ENCODE results near the gene LGMN. TPM values are rescaled to one million over a fixed set of nuclear protein-coding genes. Genes with fewer than 3 reads are reported as not detected.
"Not testable (repeated sequence)": the region's sequence is repeated elsewhere in the genome, so short reads cannot be mapped to it uniquely, and the experiment has no call there.

The LGMN gene
- total RNA-seq, 1 donor from 2014 or later = 86.2 TPM

DNA sequence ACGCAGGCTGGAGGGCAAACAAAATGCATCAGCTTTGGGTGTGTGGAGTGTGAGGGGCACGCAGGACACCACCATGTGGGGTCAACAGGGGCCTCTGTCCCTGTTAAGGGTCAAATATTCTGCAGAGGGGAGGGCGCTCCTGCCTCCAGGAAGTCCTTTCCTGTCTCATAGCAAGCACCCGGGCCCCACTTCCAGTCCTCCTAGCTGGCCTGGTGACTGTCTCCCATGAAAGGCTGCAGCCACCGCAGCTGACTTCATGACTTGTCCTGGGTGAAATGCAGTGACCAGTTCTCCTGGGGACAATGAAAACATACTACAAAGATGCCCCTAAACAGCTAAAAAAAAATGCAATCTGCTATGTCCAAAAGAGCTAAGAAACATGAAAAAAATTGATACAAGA, 53.6 kb downstream of the LGMN start:
- no peak for DNase-seq

DNA sequence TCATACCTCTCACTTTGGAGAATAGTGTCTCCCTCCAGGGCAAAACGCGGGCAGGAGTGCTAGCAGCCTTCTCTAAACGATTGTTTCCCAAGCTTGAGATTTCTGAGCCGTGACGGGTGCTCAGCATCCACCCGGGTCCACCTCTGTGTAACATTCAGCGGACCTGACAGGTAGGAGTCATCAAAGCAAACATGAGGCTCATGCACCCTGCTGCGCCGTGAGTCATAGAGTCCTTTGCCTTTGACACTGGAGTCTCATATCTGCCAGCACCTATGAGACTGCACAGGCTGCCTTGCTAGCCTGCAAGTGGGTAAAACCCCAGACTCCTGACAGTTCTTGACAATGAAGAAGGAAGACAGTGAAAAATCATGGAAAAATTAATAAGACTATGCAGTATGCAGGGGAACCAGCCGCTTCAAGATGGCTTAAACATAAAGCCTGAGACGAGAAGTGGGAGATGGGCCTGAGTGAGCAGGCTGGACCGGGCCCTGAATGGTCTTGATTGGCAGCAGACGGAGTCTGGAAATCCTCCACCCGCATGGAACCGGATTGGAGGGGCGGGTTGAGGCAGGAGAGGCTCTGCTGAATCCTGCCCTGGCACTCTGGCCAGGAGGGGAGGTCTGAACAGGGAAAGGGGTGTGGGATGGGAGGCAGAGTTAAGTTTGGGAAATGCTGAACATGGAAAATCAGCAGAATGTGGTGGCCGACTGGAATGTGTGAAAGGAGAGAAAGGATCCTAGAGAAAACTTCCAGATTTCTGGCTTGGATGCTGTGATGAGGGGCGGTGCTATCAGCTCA, 54.2 kb downstream of the LGMN start:
- DNase-seq = peak; percentile 77

DNA sequence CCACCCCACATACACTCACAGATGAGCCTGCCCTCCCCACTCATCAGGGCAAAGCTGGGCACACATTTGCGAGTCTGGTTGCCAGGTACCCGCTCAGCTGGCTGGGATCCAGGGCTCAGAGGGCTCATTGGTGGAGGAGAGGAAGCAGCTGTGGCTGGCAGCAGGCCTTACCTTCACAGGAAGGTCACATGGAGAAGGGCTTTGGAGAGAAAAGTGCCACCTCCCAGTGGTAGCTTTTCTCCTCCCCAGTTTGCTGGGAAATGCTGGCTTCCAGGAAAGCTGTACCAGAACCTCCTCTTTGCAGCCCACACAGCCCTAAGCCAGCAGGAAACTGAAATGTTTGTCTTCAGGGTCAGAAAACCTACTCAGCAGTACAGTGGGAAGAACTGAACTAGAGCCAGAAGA, 55.6 kb downstream of the LGMN start:
- DNase-seq = no peak

DNA sequence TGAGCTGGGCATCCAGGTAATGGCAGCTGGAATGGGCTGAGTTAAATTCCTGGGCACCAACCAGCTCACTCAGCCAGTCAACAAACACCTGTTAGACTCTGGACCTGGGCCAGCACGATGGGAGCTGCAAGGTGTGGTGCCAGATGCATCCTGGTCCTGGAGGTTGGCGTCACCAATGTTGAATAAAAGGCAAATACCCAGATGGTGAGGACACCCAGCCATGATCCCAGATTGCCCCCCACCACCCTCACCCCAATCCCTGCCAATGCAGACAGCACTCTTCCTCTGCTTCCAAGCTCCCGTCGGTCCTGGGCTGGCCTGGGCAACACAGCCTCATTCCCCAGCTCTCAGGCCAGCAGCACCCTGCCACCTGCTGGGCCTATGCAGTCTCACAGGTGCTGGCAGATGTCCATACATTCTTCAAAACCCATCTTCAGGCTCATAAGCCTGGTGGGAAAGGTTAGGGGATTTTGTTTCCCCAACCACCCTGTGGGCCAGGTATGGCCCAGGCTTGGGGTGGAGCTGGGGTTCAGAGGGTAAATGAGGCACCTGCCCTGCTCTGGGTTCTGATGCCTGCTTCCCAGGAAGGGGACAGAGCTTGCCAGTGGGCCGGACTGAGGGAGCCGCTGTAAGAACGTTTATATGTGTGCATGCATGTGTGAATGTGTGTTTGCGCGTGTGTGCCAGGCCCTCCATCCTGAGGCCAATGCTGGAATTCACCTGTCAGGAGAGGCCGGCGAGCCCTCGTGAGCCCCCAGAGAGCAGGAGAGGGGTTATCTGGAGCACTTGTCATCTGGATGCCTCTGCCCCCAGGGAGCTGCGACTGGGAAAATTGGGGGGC, 58.0 kb downstream of the LGMN start:
- no peak for DNase-seq

DNA sequence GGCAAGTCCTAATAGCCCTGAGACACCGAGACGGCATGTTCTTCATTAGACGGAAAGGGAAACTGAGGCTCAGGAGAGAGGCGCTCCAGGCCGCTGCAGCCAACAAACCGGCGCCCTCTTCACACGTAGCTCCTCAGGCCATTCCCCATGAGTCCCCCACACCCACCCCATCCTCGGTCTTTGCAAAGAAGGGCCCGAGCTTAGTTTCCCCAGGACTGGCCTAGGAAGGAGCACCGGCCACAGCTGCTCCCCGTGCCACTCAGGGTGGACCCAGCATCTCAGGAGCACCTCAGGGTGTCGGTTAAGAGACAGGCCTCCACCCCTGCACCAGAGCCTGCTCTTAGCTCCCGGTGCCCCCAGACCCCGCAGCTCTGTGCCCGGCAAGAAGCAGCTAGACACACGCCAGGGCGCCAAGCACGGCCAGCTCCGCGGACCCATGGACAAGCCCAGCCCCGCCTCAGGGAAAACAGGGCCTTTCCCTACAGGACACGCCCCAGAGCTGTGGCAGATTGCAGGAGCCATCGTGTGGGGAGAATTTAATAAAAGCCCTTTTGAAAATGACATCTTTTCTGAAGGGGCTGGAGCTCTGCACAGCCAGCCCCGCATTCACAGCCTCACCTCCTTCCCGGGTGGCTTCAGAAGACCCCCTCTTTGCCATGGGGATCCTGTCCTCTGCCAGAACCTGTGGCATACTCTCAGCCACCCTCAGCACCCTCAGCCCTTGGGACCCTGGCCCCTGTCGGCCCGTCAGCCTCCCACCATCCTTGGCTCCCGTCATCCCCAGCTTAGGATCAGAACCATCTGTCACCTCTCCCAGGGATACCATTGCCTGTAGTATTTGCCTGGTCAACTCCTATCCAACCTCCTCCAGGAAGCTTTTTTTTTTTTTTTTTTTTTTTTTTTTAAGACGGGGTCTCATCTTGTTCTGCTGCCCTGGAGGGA, 59.7 kb downstream of the LGMN start:
- no peak for DNase-seq

DNA sequence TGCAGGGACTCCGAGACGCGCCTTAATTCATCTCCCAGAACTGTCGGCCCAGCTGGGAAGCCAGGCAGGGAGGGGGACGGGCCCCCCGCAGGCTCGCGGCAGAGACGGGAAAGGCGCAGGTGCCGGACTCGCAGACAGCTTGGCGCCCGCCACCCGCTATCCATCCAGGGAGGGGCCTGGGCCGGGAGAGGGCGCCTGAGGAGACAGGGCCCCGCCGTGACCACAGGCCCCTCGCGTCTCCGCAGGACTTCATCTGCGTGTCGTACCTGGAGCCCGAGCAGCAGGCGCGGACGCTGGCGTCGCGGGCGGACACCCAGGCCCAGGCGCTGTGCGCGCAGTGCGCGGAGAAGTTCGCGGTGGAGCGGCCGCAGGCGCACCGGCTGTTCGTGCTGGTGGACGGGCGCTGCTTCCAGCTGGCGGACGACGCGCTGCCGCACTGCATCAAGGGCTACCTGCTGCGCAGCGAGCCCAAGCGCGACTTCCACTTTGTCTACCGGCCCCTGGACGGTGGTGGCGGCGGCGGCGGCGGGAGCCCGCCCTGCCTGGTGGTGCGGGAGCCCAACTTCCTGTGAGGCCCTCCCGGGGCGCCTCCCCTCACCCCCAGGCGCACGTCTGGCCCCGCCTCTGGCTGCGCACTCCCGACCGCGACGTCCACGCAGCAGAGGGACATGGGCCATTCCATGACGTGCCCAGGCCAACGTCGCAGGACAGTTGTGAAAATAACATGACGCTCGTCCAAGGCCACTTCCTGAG, 60.6 kb downstream of the LGMN start:
- no peak for DNase-seq

DNA sequence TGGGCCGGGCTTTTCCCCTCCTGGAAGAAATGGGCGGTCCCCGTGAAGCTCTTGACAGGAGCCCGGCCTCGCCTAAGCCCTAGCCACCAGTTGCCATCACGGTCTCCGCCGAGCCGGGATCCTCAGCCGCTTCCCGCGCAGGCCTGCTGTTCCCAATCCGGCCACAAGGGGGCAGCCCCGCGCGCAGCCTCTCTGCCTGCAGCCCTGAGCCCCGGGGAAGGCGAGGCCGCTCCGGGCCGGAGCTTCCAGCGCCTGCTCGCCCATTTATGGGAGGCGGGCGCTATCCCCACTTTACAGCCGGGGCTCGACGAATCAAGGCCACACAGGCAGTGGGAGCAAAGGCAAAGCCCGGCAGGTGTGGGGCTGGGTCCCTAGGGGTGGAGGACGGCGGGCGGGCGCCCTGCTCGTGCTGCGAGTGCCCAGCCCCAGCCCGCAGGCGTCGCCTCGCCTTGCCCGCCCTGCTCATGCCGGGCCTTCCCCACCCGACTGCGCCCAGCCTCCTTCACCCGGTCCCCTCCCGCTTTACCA, 61.5 kb downstream of the LGMN start:
- DNase-seq = peak; percentile 46

DNA sequence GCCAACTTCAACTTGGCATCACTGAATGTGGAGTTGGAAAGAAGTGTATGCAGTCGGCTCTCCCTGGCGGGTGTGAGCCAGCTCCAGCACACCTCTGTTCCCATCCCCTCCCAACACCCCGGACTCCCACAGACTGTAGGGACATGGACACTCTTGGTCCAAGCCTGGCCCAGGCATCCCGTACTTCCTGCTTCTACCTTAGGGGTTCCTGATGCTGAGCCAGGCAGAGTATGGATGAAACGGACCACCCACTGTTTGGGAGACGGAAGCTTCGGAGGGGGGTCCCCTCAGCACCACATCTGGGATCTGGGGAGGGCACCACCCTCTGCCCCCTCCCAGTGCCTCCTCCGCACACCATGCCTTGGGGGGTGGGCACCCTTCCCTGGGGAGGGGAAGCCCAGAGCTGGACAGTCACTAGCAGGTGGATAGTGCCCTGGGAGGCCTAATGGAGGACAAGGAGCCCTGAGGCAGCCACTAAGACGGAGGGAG, 62.0 kb downstream of the LGMN start:
- DNase-seq = no peak

DNA sequence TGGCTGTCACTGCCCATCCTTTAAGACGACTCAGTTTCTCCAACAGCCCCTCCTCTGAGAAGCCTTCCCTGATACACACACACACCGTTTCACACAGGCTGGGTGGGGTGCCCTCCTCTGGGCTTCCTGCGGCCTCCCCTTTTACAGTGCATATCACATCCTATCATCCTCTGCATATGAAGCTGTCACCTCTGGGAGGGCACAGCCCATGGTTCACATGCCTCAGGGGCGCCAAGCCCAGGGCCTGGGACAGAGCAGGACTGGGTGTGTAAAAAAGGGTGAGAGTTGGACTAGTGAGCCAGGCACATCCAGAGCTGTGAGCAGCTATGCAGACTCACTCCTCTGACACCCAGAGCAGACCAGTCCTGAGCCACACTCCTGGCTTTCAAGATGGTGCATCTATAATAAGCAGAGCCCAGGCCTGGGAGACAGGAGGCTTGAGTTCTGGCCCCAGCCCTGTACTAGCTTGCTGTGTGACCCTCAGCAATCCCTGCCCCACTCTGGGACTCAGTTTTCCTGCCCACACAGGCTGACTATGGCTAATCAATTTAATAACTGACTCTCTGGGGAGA, 62.6 kb downstream of the LGMN start:
- DNase-seq = no peak

DNA sequence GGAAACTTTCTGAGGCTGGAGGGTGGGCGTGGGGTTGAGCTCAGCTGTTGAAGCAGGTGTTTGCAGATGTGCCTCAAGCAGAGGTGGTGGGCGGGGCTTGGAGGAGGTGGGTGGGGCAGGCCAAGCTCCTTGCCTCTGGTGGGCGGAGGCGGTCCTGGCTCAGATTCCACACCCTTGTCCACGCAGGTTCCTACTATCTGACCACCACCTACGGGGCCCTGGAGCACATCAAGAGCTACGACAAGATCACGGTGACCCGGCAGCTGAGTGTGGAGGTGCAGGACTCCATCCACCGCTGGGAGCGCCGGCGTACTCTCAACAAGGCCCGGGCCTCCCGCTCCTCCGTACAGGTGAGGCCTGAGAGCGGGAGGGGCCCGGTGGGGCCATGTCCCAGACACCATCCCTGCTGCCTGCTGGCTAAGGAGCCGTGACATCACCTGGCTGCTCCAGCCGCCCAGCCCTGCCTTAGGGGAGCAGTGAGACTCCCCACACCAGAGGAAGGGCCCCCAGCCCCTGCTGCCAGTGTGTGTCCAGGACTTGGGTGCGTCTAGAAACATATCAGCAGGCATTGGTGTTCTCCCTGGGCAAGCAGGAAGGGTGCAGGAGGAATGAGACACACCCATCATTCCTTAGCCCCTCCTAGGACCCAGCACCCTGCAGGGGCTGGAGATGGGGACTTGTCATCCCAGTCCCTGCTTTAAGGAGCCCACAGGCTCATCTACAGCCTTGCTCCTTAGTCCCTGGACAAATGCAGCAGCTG, 63.4 kb downstream of the LGMN start:
- no peak for DNase-seq

DNA sequence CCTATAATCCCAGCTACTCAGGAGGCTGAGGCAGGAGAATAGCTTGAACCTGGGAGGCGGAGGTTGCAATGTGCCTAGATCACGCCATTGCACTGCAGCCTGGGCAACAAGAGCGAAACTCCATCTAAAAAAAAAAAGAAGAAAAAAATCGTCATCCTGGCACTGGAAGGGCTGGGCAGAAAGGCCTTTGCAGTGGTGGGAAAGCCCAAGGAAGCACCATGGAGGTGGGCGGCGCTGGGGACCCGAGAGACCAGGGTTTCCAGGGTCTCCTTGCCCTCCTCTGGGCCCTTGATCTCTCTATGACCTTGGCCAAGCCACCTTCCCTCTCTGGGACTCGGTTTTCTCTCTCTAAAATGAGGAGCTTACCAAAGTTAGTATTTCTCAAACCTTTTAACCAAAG, 65.4 kb downstream of the LGMN start:
- no peak for DNase-seq

DNA sequence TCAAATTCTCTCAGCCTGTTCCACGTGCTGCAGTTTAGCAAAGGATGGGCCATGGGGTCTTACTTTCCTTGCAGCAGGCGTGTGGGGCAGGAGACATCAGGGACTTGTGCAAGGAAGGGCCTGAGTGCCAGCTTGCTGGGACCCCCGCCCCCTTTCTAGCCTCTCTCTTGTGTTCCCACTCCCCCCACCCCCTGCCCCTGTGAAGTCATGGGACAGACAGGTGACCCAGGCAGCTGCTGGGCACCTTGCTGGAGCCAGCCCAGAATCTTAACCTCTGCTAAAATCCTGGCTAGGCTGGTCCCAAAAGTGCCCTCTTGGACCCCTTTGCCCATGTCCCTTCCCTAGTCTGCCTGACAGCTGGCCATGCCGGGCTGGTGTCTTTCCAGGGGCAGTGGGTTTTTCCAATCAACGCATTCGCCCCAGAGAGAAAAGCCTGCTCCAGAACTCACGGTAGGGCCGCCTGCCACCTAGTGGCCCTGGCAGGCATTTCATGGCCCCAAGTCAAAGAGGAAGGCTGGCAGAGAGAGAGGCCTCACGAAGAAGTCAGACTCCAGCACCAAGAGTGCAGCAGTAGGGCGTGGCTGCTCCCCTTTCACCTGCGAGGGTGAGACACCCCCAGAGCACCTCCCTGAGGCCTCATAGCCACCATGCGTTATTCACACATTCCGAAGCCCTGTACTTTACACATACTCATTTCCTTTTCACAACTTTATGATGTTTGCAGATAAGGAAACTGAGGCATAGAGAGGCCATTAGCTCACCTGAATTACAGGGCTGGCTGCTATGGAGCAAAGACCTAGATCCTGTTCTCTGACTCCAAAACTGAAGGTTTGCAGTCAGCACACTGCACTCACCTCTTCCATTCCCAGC, 67.4 kb downstream of the LGMN start:
- DNase-seq = peak; percentile 61

DNA sequence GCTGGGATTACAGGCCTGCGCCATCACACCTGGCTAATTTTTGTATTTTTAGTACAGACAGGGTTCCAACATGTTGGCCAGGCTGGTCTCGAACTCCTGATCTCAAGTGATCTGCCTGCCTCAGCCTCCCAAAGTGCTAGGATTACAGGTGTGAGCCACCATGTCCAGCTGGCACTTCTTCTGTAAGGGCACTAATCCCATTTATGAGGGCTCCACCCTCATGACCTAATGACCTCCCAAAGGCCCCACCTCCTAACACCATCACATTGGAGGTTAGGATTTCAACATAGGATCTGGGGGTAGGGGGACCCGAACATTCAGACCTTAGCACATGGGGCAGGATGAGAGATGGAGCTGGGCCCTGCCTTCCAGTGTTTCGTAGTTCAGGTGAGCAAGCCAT, 68.1 kb downstream of the LGMN start:
- not testable (repeated sequence) for DNase-seq

DNA sequence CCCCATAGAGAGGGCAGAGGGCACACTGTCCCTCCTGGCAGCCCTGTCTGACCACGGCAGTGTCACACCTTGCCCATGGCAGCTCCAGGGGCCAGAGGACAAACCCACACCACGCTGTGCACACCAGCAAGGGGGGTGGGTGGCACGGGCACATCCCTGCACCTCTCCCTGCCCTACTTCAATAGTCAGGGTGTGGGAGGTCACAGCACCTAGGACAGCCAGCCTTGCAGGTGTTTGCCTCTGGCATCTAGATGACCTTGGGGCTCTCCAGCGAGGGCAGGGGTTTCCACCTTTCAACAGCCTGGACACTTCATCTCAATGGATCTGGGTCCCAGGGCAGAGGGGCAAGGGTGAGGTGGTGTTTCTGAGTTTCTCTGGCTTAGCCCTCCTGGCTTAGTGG, 69.2 kb downstream of the LGMN start:
- DNase-seq = no peak

DNA sequence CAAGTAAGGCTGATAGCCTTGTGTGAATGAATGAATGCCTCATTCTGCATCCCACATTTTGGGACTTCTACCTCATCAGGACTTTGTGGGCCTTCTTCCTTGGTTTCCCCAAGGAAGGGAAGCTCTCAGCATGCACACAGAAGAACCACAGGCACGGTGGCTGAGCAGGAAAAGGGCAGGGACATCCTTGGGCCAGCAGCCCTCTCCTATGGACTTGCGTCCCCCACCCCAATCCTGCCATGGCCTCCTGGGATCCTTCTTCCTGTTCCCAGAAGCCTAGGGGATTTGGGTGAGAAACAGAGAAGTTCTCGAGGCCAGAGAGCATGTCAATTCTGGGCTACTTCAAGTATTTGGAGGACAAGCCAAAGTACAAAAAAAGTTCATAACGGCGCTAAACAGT, 69.7 kb downstream of the LGMN start:
- no peak for DNase-seq

DNA sequence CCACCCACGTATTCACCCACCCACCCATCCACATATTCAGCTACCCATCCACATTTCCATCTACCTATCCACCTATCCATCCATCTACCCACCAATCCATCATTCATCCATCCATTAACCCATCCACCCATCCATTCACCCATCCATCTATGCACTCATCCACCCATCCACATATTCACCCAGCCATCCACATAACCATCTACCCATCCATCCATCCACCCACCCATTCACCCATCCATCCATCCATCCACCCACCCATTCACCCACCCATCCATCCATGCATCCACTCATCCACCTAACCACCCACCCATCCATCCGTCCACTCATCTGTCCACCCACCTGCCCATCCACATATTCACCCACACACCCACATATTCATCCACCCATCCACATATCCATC, 70.5 kb downstream of the LGMN start:
- no peak for DNase-seq

DNA sequence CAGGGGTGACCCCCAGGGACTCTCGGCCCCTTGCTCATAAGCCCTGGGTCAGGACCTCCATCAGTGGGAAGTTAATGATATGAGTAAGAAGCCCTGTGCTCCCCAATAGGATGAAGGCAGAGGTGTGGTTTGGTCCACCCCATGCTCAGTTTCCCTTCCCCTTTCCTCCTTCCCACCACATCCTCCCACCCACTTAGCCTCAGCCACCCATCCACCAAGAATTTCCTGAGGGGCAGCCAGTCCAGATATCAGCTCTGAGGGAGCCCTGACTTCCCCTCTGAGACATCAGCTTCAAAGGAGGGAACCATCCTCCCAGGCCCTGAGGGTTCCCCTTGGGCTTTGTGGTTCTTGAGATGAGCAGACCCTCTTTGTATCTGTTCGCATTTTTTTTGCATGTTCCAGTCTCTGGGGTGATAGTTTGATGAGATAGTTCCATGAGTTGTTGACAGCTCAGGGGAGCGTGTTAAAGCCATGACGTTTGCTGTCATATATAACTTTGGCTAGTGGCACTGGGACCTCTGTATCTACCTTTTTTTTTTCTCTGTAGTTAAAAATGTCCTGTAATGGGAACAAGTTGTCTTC, 71.2 kb downstream of the LGMN start:
- no peak for DNase-seq

DNA sequence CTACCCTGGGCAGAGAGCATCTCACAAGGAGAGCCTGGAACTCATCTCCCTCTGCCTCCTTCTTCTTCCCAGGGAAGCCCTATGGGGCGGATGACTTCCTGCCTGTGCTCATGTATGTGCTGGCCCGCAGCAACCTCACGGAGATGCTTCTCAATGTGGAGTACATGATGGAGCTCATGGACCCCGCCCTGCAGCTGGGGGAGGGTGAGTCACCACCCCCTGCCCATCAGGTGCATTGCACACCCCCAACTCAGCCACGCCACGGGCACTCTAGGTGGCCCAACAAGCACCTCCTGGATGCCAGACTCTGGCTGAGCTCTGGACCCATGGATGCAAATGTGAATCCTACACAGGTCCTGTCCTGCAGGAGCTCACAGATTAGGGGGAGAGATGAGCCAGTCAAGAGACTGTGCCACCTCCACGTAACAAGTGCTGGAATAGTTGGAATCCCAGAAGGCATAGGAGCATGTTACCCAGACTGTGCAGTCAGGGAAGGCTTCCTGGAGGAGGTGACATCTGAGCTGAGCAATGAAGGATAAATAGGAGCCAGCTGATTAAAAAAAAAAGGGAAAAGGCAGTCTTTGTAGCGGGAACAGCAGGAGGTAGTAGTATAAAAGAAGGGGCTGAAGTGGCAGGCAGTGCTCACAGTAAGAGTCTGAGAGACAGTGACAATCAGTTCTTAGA, 71.9 kb downstream of the LGMN start:
- no peak for DNase-seq

Measured in skin of body (tissue), 2 donors.